HG03432 (cell line): ENCODE data around the gene MMP7.

Experiments used
- ATAC-seq: cut with Tn5 transposase; IDR thresholded peaks from one replicate; pipeline ENCODE4 v1.9.1; 2021; ENCODE audit warnings: mild to moderate bottlenecking, moderate library complexity; ENCODE audit not compliant: unreplicated experiment

MMP7 gene

DNA sequence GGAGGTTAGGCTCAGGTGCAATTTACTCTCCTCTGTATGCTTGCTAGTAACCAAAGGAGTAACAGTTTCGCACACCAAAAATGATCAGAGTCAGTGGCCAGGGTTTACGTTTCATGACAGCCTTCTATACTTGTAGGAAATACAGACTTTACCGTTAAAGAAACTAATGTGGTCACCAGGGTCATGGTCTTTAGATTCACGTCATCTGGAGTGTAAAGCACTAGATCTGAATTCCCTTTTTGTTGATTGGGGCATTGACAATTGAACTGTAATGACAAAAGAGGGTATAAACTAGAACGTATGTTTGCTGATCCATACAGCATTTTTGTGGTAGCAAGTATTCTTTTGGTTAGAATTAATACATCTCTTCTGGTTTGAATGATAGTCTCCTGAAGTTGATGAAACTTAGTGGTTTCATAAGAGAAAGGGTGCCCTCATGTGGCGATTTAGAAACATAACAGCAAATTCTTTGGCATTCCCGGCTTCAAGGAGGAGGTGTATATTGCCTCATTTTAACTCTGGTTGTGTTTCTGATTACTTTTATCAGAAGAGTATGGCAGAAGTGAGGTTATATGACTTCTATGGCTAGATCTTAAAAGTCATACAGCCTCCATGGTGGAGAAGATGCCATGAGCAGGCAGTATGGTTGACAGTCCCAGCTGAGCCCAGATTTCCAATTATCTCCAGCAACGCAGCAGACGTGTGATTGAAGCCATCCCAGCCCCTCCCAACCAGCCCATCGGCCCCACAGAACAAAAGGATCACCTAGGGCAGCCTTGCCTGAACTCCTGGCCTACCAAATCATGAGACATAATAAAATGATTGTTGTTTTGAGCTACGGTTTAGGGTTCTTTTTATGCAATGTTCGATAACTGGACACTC, 35.1 kb downstream of the MMP7 start:
- peak; percentile 91 for ATAC-seq

GRCh38 chr11:102494216-102494615, 36.3 kb downstream of the MMP7 start:
- no peak for ATAC-seq

GRCh38 chr11:102493524-102493923, 37.0 kb downstream of the MMP7 start:
- no peak for ATAC-seq

DNA sequence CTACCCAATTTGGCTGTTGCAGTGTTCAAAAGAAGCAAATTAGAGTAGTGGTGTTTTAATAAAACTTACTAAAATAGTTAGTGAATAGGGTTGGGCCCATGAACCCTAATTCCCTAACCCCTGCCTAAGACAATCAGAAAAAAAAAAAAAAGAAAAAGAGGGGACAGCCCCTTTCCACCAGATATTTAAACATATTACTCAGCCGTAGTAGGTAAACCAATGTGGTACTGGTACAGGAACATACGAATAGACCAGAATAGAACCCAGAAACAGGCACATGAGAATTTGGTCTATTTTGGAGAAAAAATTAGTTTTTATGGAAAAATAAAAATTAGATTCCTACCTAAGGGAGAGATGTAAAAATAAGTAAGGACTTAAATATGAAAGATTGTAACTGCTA, 38.6 kb downstream of the MMP7 start:
- ATAC-seq = no peak

DNA sequence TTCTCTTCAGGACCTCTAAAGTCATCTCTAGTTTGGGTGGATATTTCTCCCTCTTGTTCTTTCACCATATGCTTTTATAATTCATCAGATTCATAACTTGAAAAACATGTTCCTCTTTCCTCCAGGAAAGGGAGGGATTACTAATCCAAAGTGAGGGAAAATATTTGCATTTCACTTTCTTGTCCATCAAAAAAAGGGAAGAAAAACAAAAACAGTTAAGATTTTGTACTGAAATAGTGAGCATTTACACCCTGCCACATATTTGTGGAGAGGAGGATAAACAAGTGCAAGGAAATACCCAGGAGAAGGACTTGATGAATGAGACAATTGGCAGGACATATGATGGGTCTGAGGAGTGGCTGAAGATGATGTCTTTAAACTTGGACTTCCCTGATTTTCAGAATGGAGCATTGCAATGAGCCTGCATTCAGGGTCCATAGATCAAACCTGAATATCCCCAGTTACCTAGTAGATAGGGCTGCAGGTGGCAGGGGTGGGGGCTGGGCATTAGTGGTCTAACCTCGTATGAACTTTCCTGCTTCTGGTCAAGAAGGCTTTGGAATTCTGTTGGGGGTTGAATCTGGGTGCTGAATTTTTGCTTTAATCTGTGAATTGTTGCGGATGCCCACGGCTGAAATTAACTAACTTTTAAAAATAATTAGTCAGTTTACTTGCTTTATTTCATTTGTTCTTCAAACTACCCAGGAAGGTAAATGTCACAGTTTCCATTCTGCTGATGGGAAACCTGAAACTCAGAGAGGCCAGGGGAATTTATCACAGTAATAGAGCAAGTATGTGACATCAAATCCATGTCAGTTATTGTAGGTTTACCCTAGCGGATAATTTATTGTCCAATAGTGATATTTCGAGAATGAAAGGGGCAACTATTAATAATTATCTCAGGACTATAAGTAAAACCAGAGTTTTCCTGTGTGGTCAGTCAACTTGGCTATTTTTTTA, 41.1 kb downstream of the MMP7 start:
- no peak for ATAC-seq

DNA sequence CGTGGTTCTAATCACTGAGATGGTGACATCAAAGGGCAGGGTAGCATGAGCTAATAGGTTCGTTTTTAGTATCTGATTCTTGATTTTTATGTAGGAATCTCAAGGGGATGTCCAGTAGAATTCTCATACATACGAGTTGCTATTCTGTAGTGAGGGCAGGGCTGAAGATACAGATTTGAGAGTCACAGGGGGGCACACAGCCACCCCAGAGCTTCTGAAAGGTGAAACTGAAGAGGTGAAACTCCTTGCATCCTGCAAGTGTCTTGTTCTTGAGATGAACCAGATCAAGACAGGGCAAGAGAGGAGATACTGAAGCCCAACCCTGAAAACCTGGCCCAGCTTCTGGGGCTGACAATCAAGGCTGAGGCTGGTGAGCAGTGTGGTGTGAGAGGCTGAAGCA, 42.3 kb downstream of the MMP7 start:
- ATAC-seq = peak; percentile 71

- no peak for ATAC-seq
Observed at GRCh38 chr11:102487214-102487613, 43.3 kb downstream of the MMP7 start.

DNA sequence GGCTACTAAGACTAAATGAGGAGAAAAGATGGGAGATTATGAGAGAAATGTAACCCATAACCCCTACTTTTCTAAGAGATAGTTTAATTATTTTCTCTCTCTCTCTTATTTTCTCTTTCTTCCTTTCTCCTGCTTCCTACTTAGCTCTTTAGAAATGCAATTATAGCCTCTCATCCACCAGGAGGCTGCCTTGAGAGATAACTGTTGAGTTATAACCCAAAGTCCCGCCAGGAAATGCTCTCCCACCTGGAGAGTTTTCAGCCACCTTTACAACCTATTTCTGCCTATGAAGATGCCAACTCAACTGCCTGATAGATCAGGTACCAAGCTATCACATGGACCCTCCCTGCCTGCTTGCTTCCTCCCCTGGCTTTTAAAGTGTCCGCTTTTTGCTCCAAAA, 44.0 kb downstream of the MMP7 start:
- ATAC-seq = no peak

GRCh38 chr11:102485095-102485722, 45.3 kb downstream of the MMP7 start:
- no peak for ATAC-seq

DNA sequence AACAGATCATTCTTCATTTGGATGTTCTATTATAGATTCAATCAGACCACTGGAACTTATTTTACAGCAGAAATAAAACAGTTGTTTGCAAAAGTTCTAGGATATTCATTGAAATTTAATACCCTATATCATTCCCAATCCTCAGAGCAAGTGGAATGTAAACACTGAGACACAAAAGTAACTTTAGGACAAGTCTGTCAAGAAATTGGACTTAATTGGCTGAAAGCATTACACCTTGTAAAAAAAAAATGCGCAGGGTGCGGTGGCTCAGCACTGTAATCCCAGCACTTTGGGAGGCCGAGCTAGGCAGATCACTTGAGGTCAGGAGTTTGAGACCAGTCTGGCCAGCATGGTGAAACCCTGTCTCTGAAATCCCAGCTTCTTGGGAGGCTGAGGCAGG, 48.1 kb downstream of the MMP7 start:
- no peak for ATAC-seq

DNA sequence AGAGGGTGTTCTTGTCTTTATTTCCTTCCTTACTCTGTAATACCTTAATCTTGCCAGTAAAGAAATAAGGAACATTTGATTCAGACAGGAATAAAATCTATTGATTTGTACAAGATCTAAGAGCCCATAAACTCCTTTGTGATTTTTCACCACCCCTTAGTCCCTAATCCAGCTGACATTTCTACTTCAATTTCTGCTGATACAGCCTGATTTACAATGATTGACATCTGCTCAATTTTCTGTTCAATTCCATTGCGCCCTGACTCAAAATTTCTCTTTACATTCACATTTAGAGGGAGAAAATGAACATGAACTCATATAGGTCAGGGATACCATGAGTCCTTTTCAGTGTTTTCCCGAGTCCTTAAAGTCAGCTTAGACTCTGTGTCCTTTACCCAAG, 50.8 kb downstream of the MMP7 start:
- no peak for ATAC-seq

DNA sequence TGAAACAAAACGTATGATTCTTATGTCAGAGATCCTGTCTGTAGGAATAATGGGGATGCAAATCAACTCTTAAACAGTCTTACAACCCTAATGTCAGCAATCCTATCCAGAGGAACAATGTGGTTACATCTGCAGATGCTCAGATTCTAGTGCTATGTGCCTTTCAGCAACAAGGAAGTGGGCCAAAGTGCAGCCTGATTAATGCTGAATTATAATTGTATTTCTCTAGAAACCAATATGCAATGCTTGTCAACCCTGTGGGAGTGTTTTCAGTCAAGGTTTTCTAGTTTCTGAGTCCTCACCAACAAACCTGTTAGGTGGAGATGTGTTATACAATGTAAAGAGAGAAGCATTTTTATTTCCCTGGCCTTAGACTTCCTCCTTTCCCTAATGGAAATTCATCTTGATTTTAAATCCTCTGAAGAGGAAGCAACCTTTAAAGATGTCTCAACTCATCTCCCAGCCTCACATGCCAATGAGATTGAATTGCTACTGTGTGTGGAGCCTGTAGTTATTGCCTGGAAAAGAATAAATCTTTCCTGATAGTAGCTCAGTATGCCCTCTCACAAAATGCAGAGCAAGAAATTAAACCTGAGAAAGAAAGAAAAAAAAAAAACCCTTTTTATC, 51.8 kb downstream of the MMP7 start:
- no peak for ATAC-seq

GRCh38 chr11:102476812-102477211, 53.7 kb downstream of the MMP7 start:
- peak; percentile 46 for ATAC-seq

DNA sequence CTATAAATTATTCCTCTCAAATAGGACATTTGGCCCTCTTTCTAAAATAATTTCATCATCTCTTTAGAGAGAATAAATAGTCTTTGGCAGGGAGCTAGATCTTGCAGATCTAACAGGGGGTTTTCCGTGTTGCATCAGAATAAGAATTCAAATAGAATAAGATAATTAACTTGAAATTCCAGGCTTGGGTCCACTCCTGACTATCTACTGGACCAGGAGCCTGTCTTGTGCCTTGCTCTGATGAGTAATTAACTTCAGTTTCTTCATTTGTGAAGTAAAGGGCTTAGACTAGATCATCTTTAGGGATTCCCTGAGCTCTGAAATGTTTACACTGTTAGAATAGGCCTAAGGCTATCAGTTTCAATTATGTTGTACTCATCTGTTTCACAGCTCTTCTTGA, 54.5 kb downstream of the MMP7 start:
- ATAC-seq = no peak

GRCh38 chr11:102473543-102473942, 57.0 kb downstream of the MMP7 start:
- no peak for ATAC-seq

- ATAC-seq = no peak
Observed at GRCh38 chr11:102472127-102472526, 58.4 kb downstream of the MMP7 start.

DNA sequence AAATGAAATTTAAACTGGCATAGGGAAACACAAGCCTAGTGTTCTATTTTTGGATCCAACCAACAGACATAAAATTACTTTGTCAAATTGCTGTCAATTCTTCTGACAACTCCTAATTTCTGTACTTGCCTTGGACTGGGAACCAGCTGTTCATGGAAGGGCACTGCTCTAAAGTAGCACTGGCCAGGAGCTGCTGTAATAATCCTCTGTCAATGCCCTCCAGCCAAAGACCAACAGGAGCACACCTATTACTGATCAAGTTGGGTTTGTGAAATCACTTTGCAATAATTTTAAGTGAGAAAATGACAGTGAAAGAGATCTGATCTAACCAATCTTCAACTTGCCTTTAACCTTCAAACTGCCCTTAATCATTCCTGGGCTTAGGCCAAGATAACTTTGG, 59.1 kb downstream of the MMP7 start:
- ATAC-seq = no peak
